PC-3 (cell line): ENCODE measurements around the gene ST6GAL1. TPM values are rescaled to one million over a fixed set of nuclear protein-coding genes. Genes with fewer than 3 reads are reported as not detected.

Experiments used
- ATAC-seq: fragments of 200-7000 bp; cut with Tn5 transposase; 2 replicates; pipeline ENCODE4 v1.9.1; 2020; ENCODE audit warnings: mild to moderate bottlenecking, moderate library complexity
- BruUV-seq: library from RNA; stranded (reverse); fragments of 400-500 nt; replicated peaks from 2 replicates; lab custom pipeline; 2021; lab: Mats Ljungman, UMichigan
- CTCF ChIA-PET: fragments of 300-600 bp; sonication (Branson Sonifier 250); formaldehyde crosslinking; loops from one replicate; lab custom pipeline; 2022; ENCODE audit warnings: antibody characterized with exemption; lab: Charles Lee
- POLR2A ChIA-PET: fragments of 300-600 bp; sonication (Branson Sonifier 250); formaldehyde crosslinking; loops from one replicate; lab custom pipeline; 2022; ENCODE audit warnings: antibody characterized with exemption; ENCODE audit not compliant: unreplicated experiment; lab: Charles Lee
- DNase-seq: peaks from one replicate; pipeline ENCODE4 v3.0.0-alpha.2; 2015
- H2AFZ ChIP-seq: fragments of 300-600 bp; sonication (generic); 2 replicates; pipeline ENCODE4 v1.6.0; 2016; ENCODE audit warnings: antibody characterized with exemption, low read length
- H3F3A ChIP-seq: fragments of 300-600 bp; sonication (generic); one replicate; pipeline ENCODE4 v1.6.0; 2017; ENCODE audit warnings: antibody characterized with exemption, low read length, control low read depth, mild to moderate bottlenecking; ENCODE audit not compliant: unreplicated experiment
- H3K27ac ChIP-seq: fragments of 300-600 bp; sonication (generic); 2 replicates; pipeline ENCODE4 v1.5.1; 2016; ENCODE audit warnings: mild to moderate bottlenecking, low read length
- H3K27me3 ChIP-seq: fragments of 300-600 bp; sonication (generic); 2 replicates; pipeline ENCODE4 v1.6.1; 2016; ENCODE audit warnings: low read length, mixed read lengths
- H3K36me3 ChIP-seq: fragments of 300-600 bp; sonication (generic); 2 replicates; pipeline ENCODE4 v1.6.1; 2016; ENCODE audit warnings: low read depth, mixed run types, low read length, mixed read lengths
- H3K4me1 ChIP-seq: fragments of 300-600 bp; sonication (generic); 2 replicates; pipeline ENCODE4 v1.5.1; 2016; ENCODE audit warnings: low read length; ENCODE audit not compliant: insufficient read depth
- H3K4me2 ChIP-seq: fragments of 300-600 bp; sonication (generic); 2 replicates; pipeline ENCODE4 v1.6.0; 2016; ENCODE audit warnings: low read length
- H3K4me3 ChIP-seq: fragments of 300-600 bp; sonication (generic); 2 replicates; pipeline ENCODE4 v1.5.1; 2016; ENCODE audit warnings: mild to moderate bottlenecking, low read length, mixed read lengths
- H3K79me2 ChIP-seq: fragments of 300-600 bp; sonication (generic); 2 replicates; pipeline ENCODE4 v1.6.1; 2017; ENCODE audit warnings: low read length, mixed read lengths
- H3K9ac ChIP-seq: fragments of 300-600 bp; sonication (generic); 2 replicates; pipeline ENCODE4 v1.6.0; 2016; ENCODE audit warnings: mild to moderate bottlenecking, low read length
- H3K9me2 ChIP-seq: fragments of 300-600 bp; sonication (generic); replicated peaks from 2 replicates; pipeline ENCODE4 v1.6.1; 2016; ENCODE audit warnings: mixed run types, low read length, mixed read lengths
- H3K9me3 ChIP-seq: fragments of 300-600 bp; sonication (generic); 2 replicates; pipeline ENCODE4 v1.6.1; 2016; ENCODE audit warnings: low read length, mixed read lengths
- H4K20me1 ChIP-seq: fragments of 300-600 bp; sonication (generic); 2 replicates; pipeline ENCODE4 v1.6.1; 2016; ENCODE audit warnings: low read length, mixed read lengths
- CTCF ChIP-seq: fragments of 300-600 bp; sonication (generic); conservative IDR thresholded peaks from 2 replicates; pipeline ENCODE4 v1.5.1; 2017; ENCODE audit warnings: antibody characterized with exemption, low read depth, mild to moderate bottlenecking, low read length
- EZH2 ChIP-seq: fragments of 300-600 bp; sonication (generic); IDR thresholded peaks from one replicate; pipeline ENCODE4 v1.6.1; 2017; ENCODE audit warnings: antibody characterized with exemption, mild to moderate bottlenecking, low read length; ENCODE audit not compliant: unreplicated experiment
- EZH2phosphoT487 ChIP-seq: fragments of 300-600 bp; sonication (generic); IDR thresholded peaks from 2 replicates; pipeline ENCODE4 v1.6.1; 2018; ENCODE audit warnings: mild to moderate bottlenecking, antibody characterized with exemption, low read length, borderline replicate concordance
- intact Hi-C: fragments of 100-400 bp; cut with micrococcal nuclease; formaldehyde crosslinking; loops from 2 replicates; pipeline ENCODE4 v1.9.0; 2023
- total RNA-seq: library from RNA; depleted of rRNA; stranded (reverse); fragments of >200 nt; gene quantifications from 2 replicates; pipeline ENCODE4 v1.2.3, GENCODE V29; 2014

ST6GAL1 gene
- total RNA-seq, 1 experiment from 2014 or later: 9.4 TPM

GRCh38 chr3:187107989-187108388 is 177.7 kb downstream of the ST6GAL1 start:
- Histone ChIP-seq H4K20me1 (no peaks in the 10 kb centered on the region), H2AFZ (no peak overlapping the region), H3K4me1 (no peaks in the 10 kb centered on the region), H3K79me2 (no peaks in the 10 kb centered on the region), H3K9ac (no peak overlapping the region), H3K9me2 (no peaks in the 10 kb centered on the region), H3K27ac (no peak overlapping the region), H3F3A (no peaks in the 10 kb centered on the region), H3K27me3 (no peaks in the 10 kb centered on the region), H3K9me3 (no peaks in the 10 kb centered on the region), H3K4me2 (no peak overlapping the region), H3K4me3 (no peak overlapping the region), H3K36me3 (no peaks in the 10 kb centered on the region)
- POLR2A ChIA-PET: no interaction called here
- intact Hi-C loops: no loop called here
- ATAC-seq: no peak
- BruUV-seq: no TSS peak
- TF ChIP-seq EZH2 (no peak), CTCF (no peak)
- no peak for DNase-seq
- CTCF ChIA-PET: no interaction called here

- Histone ChIP-seq H3K9me3 (no peaks in the 10 kb centered on the region), H4K20me1 (no peaks in the 10 kb centered on the region), H3K36me3 (no peaks in the 10 kb centered on the region), H3K4me2 (no peak overlapping the region), H3K79me2 (no peaks in the 10 kb centered on the region), H2AFZ (no peak overlapping the region), H3F3A (no peaks in the 10 kb centered on the region), H3K4me3 (no peak overlapping the region), H3K4me1 (no peaks in the 10 kb centered on the region), H3K27ac (no peak overlapping the region), H3K9ac (no peak overlapping the region), H3K27me3 (no peaks in the 10 kb centered on the region), H3K9me2 (no peaks in the 10 kb centered on the region)
- no TSS peak for BruUV-seq
- ATAC-seq: no peak
- TF ChIP-seq CTCF: no peak
- no peak for TF ChIP-seq EZH2
- no peak for TF ChIP-seq EZH2phosphoT487
- CTCF ChIA-PET: no interaction called here
- POLR2A ChIA-PET: no interaction called here
- intact Hi-C loops: loop anchor here (10.0 kb wide), 1 partner anchor 205 kb away; no protein-coding TSS in a partner anchor
- no peak for DNase-seq
Measured at GRCh38 chr3:187110156-187110555, 179.8 kb downstream of the ST6GAL1 start.

GRCh38 chr3:187112934-187113793 is 182.8 kb downstream of the ST6GAL1 start:
- Histone ChIP-seq H3K79me2 (no peaks in the 10 kb centered on the region), H4K20me1 (no peaks in the 10 kb centered on the region), H3K27me3 (no peaks in the 10 kb centered on the region), H3K27ac (no peak overlapping the region), H3K4me2 (no peak overlapping the region), H3K9me3 (no peaks in the 10 kb centered on the region), H3K36me3 (no peaks in the 10 kb centered on the region), H3K4me1 (no peaks in the 10 kb centered on the region), H3F3A (no peaks in the 10 kb centered on the region), H3K9me2 (no peaks in the 10 kb centered on the region), H3K9ac (no peak overlapping the region), H2AFZ (no peak overlapping the region), H3K4me3 (no peak overlapping the region)
- intact Hi-C loops: loop anchor here (1.0 to 10.0 kb wide), 4 partner anchors 52 to 602 kb away; no protein-coding TSS in a partner anchor
- POLR2A ChIA-PET: interaction anchor here (0.6 kb wide), 1 partner anchor 52 kb away, joined by 3 read pairs; no protein-coding TSS in a partner anchor
- BruUV-seq: no TSS peak
- 0 out of 2 replicates have a peak, but pooled peaks have one; percentile 20 for ATAC-seq
- DNase-seq: peak; percentile 66
- TF ChIP-seq CTCF (peak; percentile 86), EZH2 (no peak), EZH2phosphoT487 (no peak)
- CTCF ChIA-PET: interaction anchor here (0.6 to 1.7 kb wide), 9 partner anchors 20 to 271 kb away, joined by 3 to 41 read pairs (median 4); partner anchors contain the start of gene RPL39L
